Measurements from ENCODE around the gene CTNS.

The CTNS gene

GRCh38 chr17:3639981-3640596, 3.5 kb downstream of the CTNS start:
- TF ChIP-seq ZNF274 (IDR thresholded peaks at IDR 0.05; ENCODE audit: low read depth, low read length): no peak

GRCh38 chr17:3641014-3641413, 4.5 kb downstream of the CTNS start:
- TF ChIP-seq ZNF274 (IDR thresholded peaks at IDR 0.05; ENCODE audit: low read depth, low read length): no peak
- H3K4me3 ChIP-seq (ENCODE audit: low read length): no peak overlapping the region

More at GRCh38 chr17:3639981-3640596, 3.5 kb downstream of the CTNS start:
- H3K4me3 ChIP-seq (ENCODE audit: low read length): no peak overlapping the region

- TF ChIP-seq ZNF274 (IDR thresholded peaks at IDR 0.05; ENCODE audit: low read depth, low read length): no peak
Observed at GRCh38 chr17:3641717-3642486, 5.3 kb downstream of the CTNS start.

GRCh38 chr17:3643889-3644349, 7.4 kb downstream of the CTNS start:
- no peak for TF ChIP-seq ZNF274 (IDR thresholded peaks at IDR 0.05; ENCODE audit: low read depth, low read length)
- H3K4me3 ChIP-seq (ENCODE audit: low read length): no peak overlapping the region

More at GRCh38 chr17:3641717-3642486, 5.3 kb downstream of the CTNS start:
- no peak overlapping the region for H3K4me3 ChIP-seq (ENCODE audit: low read length)

- H3K4me3 ChIP-seq (ENCODE audit: low read length): no peak overlapping the region
- no peak for TF ChIP-seq ZNF274 (IDR thresholded peaks at IDR 0.05; ENCODE audit: low read depth, low read length)
Observed at GRCh38 chr17:3645310-3645709, 8.8 kb downstream of the CTNS start.

- no peak for TF ChIP-seq ZNF274 (IDR thresholded peaks at IDR 0.05; ENCODE audit: low read depth, low read length)
- no peak overlapping the region for H3K4me3 ChIP-seq (ENCODE audit: low read length)
Observed at GRCh38 chr17:3647251-3647650, 10.7 kb downstream of the CTNS start.

- no peak for TF ChIP-seq ZNF274 (IDR thresholded peaks at IDR 0.05; ENCODE audit: low read depth, low read length)
Observed at GRCh38 chr17:3647769-3648555, 11.4 kb downstream of the CTNS start.

GRCh38 chr17:3655766-3656165, 19.2 kb downstream of the CTNS start:
- no peak for TF ChIP-seq ZNF274 (IDR thresholded peaks at IDR 0.05; ENCODE audit: low read depth, low read length)
- H3K4me3 ChIP-seq (ENCODE audit: low read length): no peak overlapping the region

More at GRCh38 chr17:3647769-3648555, 11.4 kb downstream of the CTNS start:
- no peak overlapping the region for H3K4me3 ChIP-seq (ENCODE audit: low read length)

GRCh38 chr17:3656353-3656752, 19.8 kb downstream of the CTNS start:
- TF ChIP-seq ZNF274 (IDR thresholded peaks at IDR 0.05; ENCODE audit: low read depth, low read length): no peak
- H3K4me3 ChIP-seq (ENCODE audit: low read length): no peak overlapping the region

GRCh38 chr17:3656755-3657587, 20.4 kb downstream of the CTNS start:
- no peak overlapping the region for H3K4me3 ChIP-seq (ENCODE audit: low read length)
- TF ChIP-seq ZNF274 (IDR thresholded peaks at IDR 0.05; ENCODE audit: low read depth, low read length): no peak

- no peak for TF ChIP-seq ZNF274 (IDR thresholded peaks at IDR 0.05; ENCODE audit: low read depth, low read length)
- no peak overlapping the region for H3K4me3 ChIP-seq (ENCODE audit: low read length)
Observed at GRCh38 chr17:3657588-3657869, 21.0 kb downstream of the CTNS start.

- H3K4me3 ChIP-seq (ENCODE audit: low read length): no peak overlapping the region
- no peak for TF ChIP-seq ZNF274 (IDR thresholded peaks at IDR 0.05; ENCODE audit: low read depth, low read length)
Observed at GRCh38 chr17:3657874-3658783, 21.6 kb downstream of the CTNS start.

Data from GM08714 (cell line).